ENCODE data around the gene NAGLU.

GRCh38 chr17:42565523-42566214, 29.6 kb downstream of the NAGLU start:
- TF ChIP-seq CTCF (IDR thresholded peaks at IDR 0.05) (no peak), POLR2A (IDR thresholded peaks at IDR 0.05) (no peak), POLR2AphosphoS5 (IDR thresholded peaks at IDR 0.05) (no peak)
